H1 (cell line): ENCODE data around the gene GPR25. TPM values are rescaled to one million over a fixed set of nuclear protein-coding genes. Genes with fewer than 3 reads are reported as not detected.

Source experiments
- CREB1 ChIP-seq: IDR thresholded peaks from 2 replicates; pipeline ENCODE4 v1.6.1; 2012; ENCODE audit warnings: inconsistent platforms
- EGR1 ChIP-seq: IDR thresholded peaks from 2 replicates; pipeline ENCODE4 v1.6.1; 2011; ENCODE audit warnings: low read depth, low read length, borderline replicate concordance
- KDM1A ChIP-seq: fragments of 200-600, 300-600 bp; sonication (generic); IDR thresholded peaks from 2 replicates; pipeline ENCODE4 v1.7.1; 2016; ENCODE audit warnings: mild to moderate bottlenecking, low read length, borderline replicate concordance
- POLR2A ChIP-seq, 2 experiments: IDR thresholded peaks; 1 replicate in 1 of 2; 2 replicates in 1 of 2; pipeline ENCODE4 v1.6.1; 2011; ENCODE audit warnings: low read depth in 2 of 2, low read length in 2 of 2, mild to moderate bottlenecking in 2 of 2; ENCODE audit errors: control extremely low read depth in 1 of 2
- RAD21 ChIP-seq, 2 experiments: IDR thresholded peaks in 1 of 2; conservative IDR thresholded peaks in 1 of 2; 2 replicates each; pipeline ENCODE4 v1.6.1; 2011; ENCODE audit warnings: low read depth in 2 of 2, low read length in 2 of 2, improper control_type of control experiment in 1 of 2, inconsistent platforms in 1 of 2, mild to moderate bottlenecking in 1 of 2, moderate library complexity in 1 of 2
- polyA plus RNA-seq, 7 experiments: library from polyadenylated mRNA; depleted of rRNA in 3 of 7; stranded (reverse) in 5 of 7; unstranded in 2 of 7; fragments of >200 nt in 5 of 7; fragments of 200-250 nt in 2 of 7; gene quantifications; 1 replicate in 5 of 7; 2 replicates in 1 of 7; 4 replicates in 1 of 7; pipeline versions ENCODE4 v1.2.1 to v1.2.3, GENCODE V29; 2011 to 2013; ENCODE audit warnings: missing spikeins in 2 of 7, mixed read lengths in 2 of 7
- total RNA-seq: library from RNA; stranded (reverse); fragmentation: NEBNext Ultra II Directional; extraction: Animal tissue kit (Norgen Biotek cat#: 25700); gene quantifications from 2 replicates; pipeline ENCODE4 v1.2.1, GENCODE V29; 2021

Gene GPR25
- total and polyA plus RNA-seq, 2 of the 8 experiments (the other 6 are each of a cell fraction or from before 2014, with no cell fraction given), result not detected

DNA sequence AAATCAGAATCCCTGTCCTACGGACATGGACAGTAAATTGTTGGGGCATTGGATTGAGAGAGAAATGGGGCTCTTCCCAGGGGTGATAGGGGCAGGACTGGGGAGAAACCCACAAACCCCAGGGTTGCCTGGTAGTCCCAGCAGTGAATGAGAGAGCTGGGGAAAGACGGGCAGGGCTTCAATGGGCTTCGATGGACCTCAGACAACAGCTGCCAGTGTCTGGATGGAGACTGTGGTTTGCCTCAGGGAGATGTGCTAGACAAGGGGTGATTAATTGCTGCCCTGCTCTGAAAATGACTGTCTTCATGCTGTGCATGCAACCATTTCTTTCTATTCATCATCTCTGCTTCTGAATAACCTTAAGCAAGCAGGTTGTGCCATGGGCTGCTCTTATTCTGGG, 7.4 kb downstream of the GPR25 start (continued):
- TF ChIP-seq KDM1A (no peak), EGR1 (no peak), POLR2A (IDR thresholded peaks at IDR 0.05; ENCODE audit: control extremely low read depth in 1 of 2, low read depth in 2 of 2, low read length in 2 of 2) (no peak), CREB1 (no peak), RAD21 (IDR thresholded peaks at IDR 0.05 in 1 of 2, conservative IDR thresholded peaks at IDR 0.05 in 1 of 2; ENCODE audit: low read depth in 2 of 2, low read length in 2 of 2) (no peak)
